8988T (cell line): ENCODE measurements around the gene CREB3L1.

Experiments
- DNase-seq: peaks from one replicate; pipeline ENCODE4 v3.0.0; 2011

CREB3L1 gene

DNA sequence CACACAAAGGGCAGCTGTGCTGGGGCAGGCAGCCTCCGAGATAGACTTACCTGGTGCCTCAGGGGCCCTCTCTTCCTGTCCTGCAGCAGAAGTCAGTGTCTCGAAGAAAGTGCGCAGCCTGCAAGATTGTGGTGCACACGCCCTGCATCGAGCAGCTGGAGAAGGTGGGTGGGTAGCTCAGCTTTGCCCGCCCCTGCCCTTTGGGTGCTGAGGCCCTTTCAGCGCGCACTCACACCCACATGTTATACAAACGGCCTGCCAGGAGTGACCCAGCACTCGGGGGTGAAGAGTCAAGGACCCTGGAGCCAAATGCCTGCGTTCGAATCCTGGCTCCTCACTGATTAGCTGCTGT lies 90.4 kb downstream of the CREB3L1 start:
- DNase-seq: no peak

DNA sequence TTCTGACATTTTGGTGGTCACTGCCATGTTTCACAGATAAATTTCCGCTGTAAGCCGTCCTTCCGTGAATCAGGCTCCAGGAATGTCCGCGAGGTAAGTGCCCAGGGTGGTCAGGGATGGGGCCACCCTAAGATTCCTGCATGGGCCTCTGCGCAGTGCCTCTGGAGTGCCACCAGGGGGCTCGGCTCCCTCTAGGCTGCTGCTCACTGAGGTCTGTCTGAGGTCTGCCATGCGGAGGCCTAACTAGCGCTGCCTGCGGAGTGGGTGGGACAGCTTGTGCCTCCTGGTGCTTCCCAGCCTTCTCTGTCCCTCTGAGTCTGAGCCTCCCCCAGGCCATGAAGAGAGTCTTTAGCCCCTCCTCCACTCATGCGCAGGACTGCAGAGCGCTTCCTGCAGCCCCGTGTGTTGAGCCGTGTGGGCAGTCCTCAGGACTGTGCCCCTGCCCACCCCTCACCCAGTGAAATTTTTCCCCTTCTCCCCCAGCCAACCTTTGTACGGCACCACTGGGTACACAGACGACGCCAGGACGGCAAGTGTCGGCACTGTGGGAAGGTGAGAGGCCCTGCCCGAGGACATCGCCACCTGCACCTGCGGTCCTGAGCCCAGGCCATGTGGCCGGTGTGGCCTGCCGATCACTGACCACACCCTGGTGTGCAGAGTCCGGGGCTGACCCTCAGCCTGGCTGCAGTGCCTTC lies 92.1 kb downstream of the CREB3L1 start:
- DNase-seq: peak; percentile 93

DNA sequence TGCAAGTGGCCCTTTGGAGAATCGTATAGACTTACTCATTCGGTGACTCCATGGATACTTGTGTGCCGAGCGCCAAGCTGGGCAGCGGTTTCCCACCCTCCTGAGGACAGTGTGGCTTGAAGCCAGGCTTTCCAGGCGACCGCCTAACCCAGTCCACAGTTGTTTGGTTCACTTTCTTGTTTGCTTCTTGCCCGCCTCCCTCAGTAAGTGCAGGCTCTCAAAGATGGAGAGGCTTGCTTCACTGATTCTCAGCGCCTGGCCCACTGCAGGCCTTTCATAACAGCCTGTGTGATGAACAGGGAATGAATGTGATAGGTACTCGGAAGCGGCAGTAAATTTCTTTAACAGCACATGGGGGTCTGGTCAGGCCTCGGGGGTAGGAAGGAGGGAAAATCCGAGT lies 92.8 kb downstream of the CREB3L1 start:
- DNase-seq: no peak
